ENCODE results near the gene ZFYVE26. TPM values are rescaled to one million over a fixed set of nuclear protein-coding genes. Genes with fewer than 3 reads are reported as not detected.

Gene ZFYVE26
- total RNA-seq, 1 donor from 2014 or later: 13.5 TPM

- no peak overlapping the region for H3K4me3 Mint-ChIP-seq
- peaks cover 38% of the 10 kb centered on the region for H3K36me3 Mint-ChIP-seq (ENCODE audit: low read depth)
- DNase-seq: no peak
- H3K9me3 Mint-ChIP-seq: no peaks in the 10 kb centered on the region
- intact Hi-C loops (cut with micrococcal nuclease): no loop called here
- no peaks in the 10 kb centered on the region for H3K27me3 Mint-ChIP-seq
- H3K27ac Mint-ChIP-seq: no peak overlapping the region
- no peaks in the 10 kb centered on the region for H3K4me1 Mint-ChIP-seq
Measured at GRCh38 chr14:67757175-67757574, 59.2 kb downstream of the ZFYVE26 start.

GRCh38 chr14:67756496-67756895 lies 59.9 kb downstream of the ZFYVE26 start:
- intact Hi-C loops (cut with micrococcal nuclease): no loop called here
- no peaks in the 10 kb centered on the region for H3K27me3 Mint-ChIP-seq
- no peak overlapping the region for H3K27ac Mint-ChIP-seq
- no peak for DNase-seq
- H3K9me3 Mint-ChIP-seq: no peaks in the 10 kb centered on the region
- peaks cover 41% of the 10 kb centered on the region for H3K36me3 Mint-ChIP-seq (ENCODE audit: low read depth)
- no peak overlapping the region for H3K4me3 Mint-ChIP-seq
- H3K4me1 Mint-ChIP-seq: no peaks in the 10 kb centered on the region

DNA sequence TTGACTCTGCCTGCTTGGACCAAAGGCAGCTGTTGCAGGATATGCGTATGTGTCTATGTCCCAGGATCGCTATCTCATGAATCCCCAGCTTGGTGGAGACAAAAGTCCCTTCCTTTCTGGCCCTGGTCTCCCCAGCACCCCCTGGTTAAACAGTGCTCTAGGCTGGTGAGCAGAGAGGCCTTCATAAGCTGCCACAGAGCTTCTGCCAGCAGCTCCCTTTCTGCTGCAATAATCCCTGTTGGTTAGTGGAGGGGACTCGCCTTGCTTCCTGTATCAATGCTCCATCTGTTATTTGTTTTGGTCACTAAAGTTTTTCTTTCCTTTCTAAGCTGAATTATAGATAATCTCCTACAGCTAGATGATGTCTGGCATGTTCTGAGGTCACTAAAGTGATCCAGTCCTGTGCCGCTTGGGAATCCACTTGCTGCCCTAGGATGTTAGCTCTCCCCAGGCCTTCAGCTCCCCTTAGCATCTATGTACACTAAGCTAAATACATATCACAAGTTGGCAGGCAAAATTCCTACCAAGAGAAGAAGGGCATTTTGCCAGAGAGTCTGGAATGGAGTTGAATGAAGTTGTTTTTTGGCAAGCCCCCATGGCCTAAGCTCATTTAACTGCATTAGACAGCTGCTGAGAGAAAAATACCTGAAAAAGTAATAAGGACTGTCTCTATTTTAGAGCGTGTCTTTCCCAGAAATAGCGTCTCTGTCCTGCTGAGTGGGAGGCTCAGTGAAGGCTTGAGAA lies 66.9 kb downstream of the ZFYVE26 start:
- no peak overlapping the region for H3K4me3 Mint-ChIP-seq
- intact Hi-C loops (cut with micrococcal nuclease): no loop called here
- no peak overlapping the region for H3K27ac Mint-ChIP-seq
- no peak for DNase-seq
- H3K9me3 Mint-ChIP-seq: no peaks in the 10 kb centered on the region
- H3K27me3 Mint-ChIP-seq: no peaks in the 10 kb centered on the region
- peaks cover 13% of the 10 kb centered on the region for H3K4me1 Mint-ChIP-seq
- H3K36me3 Mint-ChIP-seq (ENCODE audit: low read depth): peaks cover 36% of the 10 kb centered on the region

GRCh38 chr14:67748312-67748711 lies 68.1 kb downstream of the ZFYVE26 start:
- Mint-ChIP-seq H3K27me3 (no peaks in the 10 kb centered on the region), H3K4me3 (no peak overlapping the region), H3K27ac (no peak overlapping the region), H3K36me3 (ENCODE audit: low read depth) (peaks cover 28% of the 10 kb centered on the region), H3K4me1 (peaks cover 13% of the 10 kb centered on the region), H3K9me3 (no peaks in the 10 kb centered on the region)
- no peak for DNase-seq
- intact Hi-C loops (cut with micrococcal nuclease): no loop called here

DNA sequence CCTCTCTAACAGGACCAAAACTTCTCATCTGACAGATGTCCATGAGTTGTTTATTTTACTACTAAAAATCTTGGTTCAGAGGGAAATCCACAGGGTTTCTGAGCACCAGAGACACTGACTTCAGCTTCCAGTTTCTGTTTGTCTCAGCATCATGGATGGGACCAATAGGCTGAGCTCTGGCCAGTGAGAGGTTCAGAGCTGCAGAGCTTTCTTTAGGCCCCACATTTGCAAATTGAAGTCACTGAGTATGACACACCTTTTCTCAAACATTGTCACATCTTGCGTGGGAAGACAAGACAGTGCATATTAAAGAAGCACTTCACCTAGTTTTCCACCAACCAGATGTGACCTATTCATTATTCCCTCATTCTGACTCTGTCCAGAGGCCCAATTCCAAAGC lies 69.5 kb downstream of the ZFYVE26 start:
- H3K4me1 Mint-ChIP-seq: peaks cover 13% of the 10 kb centered on the region
- H3K27me3 Mint-ChIP-seq: no peaks in the 10 kb centered on the region
- peak overlapping the region; percentile 34 for H3K27ac Mint-ChIP-seq
- H3K36me3 Mint-ChIP-seq (ENCODE audit: low read depth): peaks cover 20% of the 10 kb centered on the region
- H3K4me3 Mint-ChIP-seq: no peak overlapping the region
- DNase-seq: no peak
- intact Hi-C loops (cut with micrococcal nuclease): no loop called here
- no peaks in the 10 kb centered on the region for H3K9me3 Mint-ChIP-seq

GRCh38 chr14:67744046-67744445 lies 72.3 kb downstream of the ZFYVE26 start:
- peaks cover 9% of the 10 kb centered on the region for H3K36me3 Mint-ChIP-seq (ENCODE audit: low read depth)
- no peak for DNase-seq
- no peaks in the 10 kb centered on the region for H3K9me3 Mint-ChIP-seq
- no peak overlapping the region for H3K27ac Mint-ChIP-seq
- H3K4me3 Mint-ChIP-seq: no peak overlapping the region
- peaks cover 13% of the 10 kb centered on the region for H3K4me1 Mint-ChIP-seq
- intact Hi-C loops (cut with micrococcal nuclease): no loop called here
- no peaks in the 10 kb centered on the region for H3K27me3 Mint-ChIP-seq

DNA sequence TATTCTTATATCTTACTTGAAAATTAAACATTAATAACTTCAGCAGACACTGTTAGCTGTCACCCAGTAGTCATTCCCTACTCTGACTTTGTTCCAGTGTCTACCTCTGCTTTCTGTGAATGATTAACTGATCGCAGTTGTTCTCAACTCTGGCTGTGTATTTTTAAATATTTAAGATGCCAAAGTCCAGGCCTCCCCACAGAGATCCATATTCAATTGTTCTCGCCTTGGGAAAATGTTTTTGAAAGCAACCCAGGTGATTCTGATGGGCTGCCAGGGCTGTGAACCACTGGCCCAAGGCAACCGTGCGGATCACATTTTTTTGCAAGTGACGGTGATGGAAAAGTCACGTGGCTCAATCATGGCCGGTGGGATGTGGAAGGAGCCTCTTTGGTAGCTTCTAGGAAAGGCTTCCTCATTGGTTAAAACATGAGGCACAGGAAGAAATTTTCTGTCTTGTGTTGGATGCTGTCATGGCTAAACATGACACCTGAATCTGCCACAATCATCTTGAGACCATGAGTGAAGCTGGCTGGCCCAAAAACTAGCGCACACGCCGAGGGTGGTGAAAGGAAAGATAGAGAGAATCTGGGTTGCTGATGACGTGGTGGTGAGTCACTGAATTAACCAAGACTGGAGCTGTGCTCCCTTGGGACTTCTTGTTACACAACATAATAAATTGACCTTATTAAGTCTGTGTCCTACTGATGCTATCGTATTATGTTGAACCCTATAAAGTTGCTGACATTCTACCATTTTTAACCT lies 77.5 kb downstream of the ZFYVE26 start:
- Mint-ChIP-seq H3K4me3 (no peak overlapping the region), H3K36me3 (ENCODE audit: low read depth) (no peaks in the 10 kb centered on the region), H3K9me3 (no peaks in the 10 kb centered on the region), H3K27me3 (peaks cover 4% of the 10 kb centered on the region), H3K27ac (no peak overlapping the region), H3K4me1 (no peaks in the 10 kb centered on the region)
- intact Hi-C loops (cut with micrococcal nuclease): no loop called here
- DNase-seq: no peak

DNA sequence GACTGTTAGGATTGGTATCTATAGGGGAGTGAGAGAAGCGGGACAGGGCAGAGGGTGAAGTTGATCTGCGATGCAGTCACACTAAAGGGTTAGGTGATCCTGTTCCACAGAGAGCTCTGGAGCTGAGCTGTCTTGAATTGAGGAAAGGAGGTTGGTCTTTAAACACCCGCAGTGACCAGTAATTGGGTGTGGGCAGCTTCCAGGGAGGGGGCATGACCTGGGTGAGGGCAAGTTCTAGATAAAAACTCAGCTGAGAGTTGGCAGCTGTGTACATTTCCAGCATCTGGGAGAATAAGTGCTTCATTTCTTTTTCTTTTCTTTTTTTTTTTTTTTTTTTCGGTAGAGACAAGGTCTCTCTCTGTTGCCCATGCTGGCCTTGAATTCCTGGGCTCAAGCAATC lies 79.6 kb downstream of the ZFYVE26 start:
- no peak for DNase-seq
- Mint-ChIP-seq H3K27ac (no peak overlapping the region), H3K9me3 (no peaks in the 10 kb centered on the region), H3K36me3 (ENCODE audit: low read depth) (no peaks in the 10 kb centered on the region), H3K4me3 (no peak overlapping the region), H3K4me1 (no peaks in the 10 kb centered on the region), H3K27me3 (peaks cover 4% of the 10 kb centered on the region)
- intact Hi-C loops (cut with micrococcal nuclease): no loop called here

- H3K4me3 Mint-ChIP-seq: no peak overlapping the region
- no peaks in the 10 kb centered on the region for H3K9me3 Mint-ChIP-seq
- no peak overlapping the region for H3K27ac Mint-ChIP-seq
- no peak for DNase-seq
- peaks cover 4% of the 10 kb centered on the region for H3K27me3 Mint-ChIP-seq
- H3K36me3 Mint-ChIP-seq (ENCODE audit: low read depth): no peaks in the 10 kb centered on the region
- H3K4me1 Mint-ChIP-seq: no peaks in the 10 kb centered on the region
- intact Hi-C loops (cut with micrococcal nuclease): no loop called here
Measured at GRCh38 chr14:67735336-67736147, 80.8 kb downstream of the ZFYVE26 start.

DNA sequence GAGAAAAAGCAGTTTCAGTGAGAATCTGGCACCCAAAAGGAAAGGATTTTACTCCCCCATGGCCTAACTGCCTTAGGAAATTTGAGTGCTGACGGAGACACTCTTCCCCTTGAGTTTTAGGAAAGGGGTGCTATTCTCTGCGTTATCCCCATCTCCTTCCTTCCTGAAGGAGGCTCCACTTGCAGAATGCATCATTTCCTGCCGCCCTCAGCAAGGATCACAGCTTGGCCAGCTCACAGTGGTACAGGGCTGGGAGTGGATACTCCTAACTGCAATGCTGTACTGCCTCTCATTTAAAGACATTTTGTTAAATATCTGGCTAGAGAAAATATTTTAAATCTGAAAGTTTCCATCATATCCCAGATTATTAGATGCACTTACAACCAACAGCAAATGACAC lies 81.7 kb downstream of the ZFYVE26 start:
- no peak overlapping the region for H3K4me3 Mint-ChIP-seq
- no peaks in the 10 kb centered on the region for H3K9me3 Mint-ChIP-seq
- peaks cover 4% of the 10 kb centered on the region for H3K27me3 Mint-ChIP-seq
- H3K27ac Mint-ChIP-seq: no peak overlapping the region
- DNase-seq: no peak
- H3K4me1 Mint-ChIP-seq: no peaks in the 10 kb centered on the region
- intact Hi-C loops (cut with micrococcal nuclease): no loop called here
- no peaks in the 10 kb centered on the region for H3K36me3 Mint-ChIP-seq (ENCODE audit: low read depth)

GRCh38 chr14:67733616-67734015 lies 82.8 kb downstream of the ZFYVE26 start:
- H3K27ac Mint-ChIP-seq: no peak overlapping the region

GRCh38 chr14:67729072-67729885 lies 87.1 kb downstream of the ZFYVE26 start:
- Mint-ChIP-seq H3K27ac (no peak overlapping the region), H3K4me3 (no peak overlapping the region), H3K4me1 (no peaks in the 10 kb centered on the region), H3K36me3 (ENCODE audit: low read depth) (no peaks in the 10 kb centered on the region), H3K27me3 (peaks cover 3% of the 10 kb centered on the region), H3K9me3 (no peaks in the 10 kb centered on the region)
- intact Hi-C loops (cut with micrococcal nuclease): no loop called here
- no peak for DNase-seq

More at GRCh38 chr14:67733616-67734015, 82.8 kb downstream of the ZFYVE26 start:
- Mint-ChIP-seq H3K4me3 (no peak overlapping the region), H3K9me3 (no peaks in the 10 kb centered on the region), H3K27me3 (peaks cover 4% of the 10 kb centered on the region), H3K4me1 (no peaks in the 10 kb centered on the region), H3K36me3 (ENCODE audit: low read depth) (no peaks in the 10 kb centered on the region)
- intact Hi-C loops (cut with micrococcal nuclease): no loop called here
- DNase-seq: no peak

- H3K27ac Mint-ChIP-seq: no peak overlapping the region
- no peaks in the 10 kb centered on the region for H3K36me3 Mint-ChIP-seq (ENCODE audit: low read depth)
- intact Hi-C loops (cut with micrococcal nuclease): no loop called here
- H3K27me3 Mint-ChIP-seq: peaks cover 5% of the 10 kb centered on the region
- no peaks in the 10 kb centered on the region for H3K4me1 Mint-ChIP-seq
- H3K4me3 Mint-ChIP-seq: no peak overlapping the region
- no peak for DNase-seq
- H3K9me3 Mint-ChIP-seq: no peaks in the 10 kb centered on the region
Measured at GRCh38 chr14:67728258-67728657, 88.1 kb downstream of the ZFYVE26 start.

Measured in activated CD4-positive, alpha-beta T cell treated with anti-CD3 and anti-CD28 coated beads, Interleukin-2, amount 10 ng/mL, durations not matched to agents 24 days and 14 days (primary cell).